Choroid plexus epithelial cell (primary cell): ENCODE data around the gene RGS7.

Source experiments
- DNase-seq: peaks from one replicate; pipeline ENCODE4 v3.0.0-alpha.2; 2010; ENCODE audit warnings: low read depth
- H3K4me3 ChIP-seq: 2 replicates; pipeline ENCODE4 v1.5.1; 2011; ENCODE audit warnings: low read depth, mild to moderate bottlenecking, control low read depth, low read length, moderate library complexity
- CTCF ChIP-seq: conservative IDR thresholded peaks from 2 replicates; pipeline ENCODE4 v1.5.1; 2011; ENCODE audit warnings: low read depth, mild to moderate bottlenecking, control low read depth, inconsistent platforms, low read length, moderate library complexity

Gene RGS7

GRCh38 chr1:241215203-241215602, 141.8 kb downstream of the RGS7 start:
- no peak overlapping the region for H3K4me3 ChIP-seq
- no peak for TF ChIP-seq CTCF
- no peak for DNase-seq

- no peak overlapping the region for H3K4me3 ChIP-seq
- no peak for TF ChIP-seq CTCF
- no peak for DNase-seq
Observed at GRCh38 chr1:241213139-241213538, 143.9 kb downstream of the RGS7 start.

- no peak for DNase-seq
- H3K4me3 ChIP-seq = no peak overlapping the region
- no peak for TF ChIP-seq CTCF
Observed at GRCh38 chr1:241212628-241213027, 144.4 kb downstream of the RGS7 start.

- DNase-seq = no peak
- H3K4me3 ChIP-seq = no peak overlapping the region
- no peak for TF ChIP-seq CTCF
Observed at GRCh38 chr1:241208910-241209379, 148.1 kb downstream of the RGS7 start.

- TF ChIP-seq CTCF = no peak
- no peak overlapping the region for H3K4me3 ChIP-seq
- DNase-seq = no peak
Observed at GRCh38 chr1:241203817-241204216, 153.2 kb downstream of the RGS7 start.

GRCh38 chr1:241202401-241202800, 154.6 kb downstream of the RGS7 start:
- no peak overlapping the region for H3K4me3 ChIP-seq
- no peak for TF ChIP-seq CTCF
- no peak for DNase-seq

- H3K4me3 ChIP-seq = no peak overlapping the region
- no peak for TF ChIP-seq CTCF
- DNase-seq = no peak
Observed at GRCh38 chr1:241186716-241187115, 170.3 kb downstream of the RGS7 start.
